ENCODE measurements around the gene SMG9.

Gene SMG9

DNA sequence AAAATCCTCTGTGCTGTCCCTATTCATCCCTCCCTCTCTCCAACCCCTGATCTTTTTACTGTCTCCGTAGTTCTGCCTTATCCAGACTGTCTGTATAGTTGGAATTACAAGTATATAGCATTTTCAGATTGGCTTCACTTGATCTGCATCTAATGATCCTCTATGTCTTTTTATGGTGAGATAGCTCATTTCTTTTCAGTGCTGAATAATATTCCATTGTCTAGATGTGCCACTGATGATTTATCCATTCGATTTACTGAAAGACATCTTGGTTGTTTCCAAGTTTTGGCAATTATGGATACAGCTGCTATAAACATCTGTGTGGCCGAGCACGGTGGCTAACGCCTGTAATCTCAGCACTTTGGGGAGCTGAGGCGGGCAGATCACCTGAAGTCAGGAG lies 19.7 kb downstream of the SMG9 start:
- no peak for DNase-seq (ENCODE audit: low read depth, low spot score)
- no peak overlapping the region for H3K4me3 ChIP-seq (ENCODE audit: low read length)

DNA sequence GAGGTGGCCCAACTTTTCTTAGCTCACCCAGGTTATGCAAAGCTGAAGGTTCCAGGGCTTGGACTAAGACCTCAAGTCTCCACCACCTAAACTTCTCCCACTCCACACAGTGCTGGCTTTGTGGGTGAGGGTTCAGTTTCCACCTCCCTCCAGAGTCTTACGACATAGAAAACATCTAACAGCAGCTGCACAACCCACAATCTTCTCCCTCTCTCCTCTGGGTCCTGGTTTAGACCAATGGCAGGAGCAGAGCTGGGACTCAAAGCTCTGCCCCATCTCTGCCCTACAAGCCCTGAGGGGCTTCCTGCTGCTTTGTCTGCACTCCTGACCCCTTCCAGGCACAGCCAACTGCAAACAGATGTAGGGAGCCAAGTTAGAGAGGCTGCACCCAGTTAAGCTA lies 22.9 kb downstream of the SMG9 start:
- no peak overlapping the region for H3K4me3 ChIP-seq (ENCODE audit: low read length)
- DNase-seq (ENCODE audit: low read depth, low spot score), result peak; percentile 9

DNA sequence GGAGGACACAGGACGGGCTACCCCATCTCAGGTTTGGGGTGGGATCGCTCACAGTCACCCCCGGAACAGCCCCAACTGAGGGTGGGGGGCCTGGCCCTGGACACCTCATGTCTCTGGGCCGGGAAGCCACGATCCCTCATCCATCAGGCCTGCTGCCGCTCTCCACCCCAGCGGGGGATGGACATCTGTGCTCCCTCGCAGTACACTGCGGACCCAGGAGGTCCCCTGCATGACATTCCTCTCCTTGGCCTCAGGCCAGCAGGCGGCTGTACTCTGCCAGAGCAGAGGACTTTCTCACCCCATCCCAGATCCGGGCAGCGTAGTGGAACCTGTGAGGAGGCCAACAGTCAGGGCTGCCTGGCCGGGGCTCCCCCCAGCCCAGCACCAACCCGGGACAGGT lies 23.4 kb downstream of the SMG9 start:
- no peak for DNase-seq (ENCODE audit: low read depth, low spot score)
- no peak overlapping the region for H3K4me3 ChIP-seq (ENCODE audit: low read length)

DNA sequence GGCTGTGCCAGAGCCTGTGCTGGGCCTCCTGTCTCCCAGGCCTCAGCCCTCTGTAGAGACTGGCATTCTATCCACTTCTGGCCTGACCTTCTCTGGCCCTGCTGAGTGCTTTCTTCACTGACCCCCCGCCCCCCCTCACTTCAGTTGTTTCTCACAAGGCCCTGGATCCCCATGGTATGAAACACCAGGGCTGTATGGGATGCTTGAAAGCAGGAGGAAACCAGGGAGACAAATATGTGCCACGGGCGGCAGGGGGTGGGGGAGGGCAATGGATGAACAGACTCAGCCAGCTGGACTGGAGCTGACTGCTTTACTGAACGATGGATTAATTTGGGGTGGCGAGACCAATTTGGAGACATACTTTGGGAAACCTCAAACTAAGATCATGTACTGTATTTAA lies 24.8 kb downstream of the SMG9 start:
- DNase-seq (ENCODE audit: low read depth, low spot score), result no peak
- no peak overlapping the region for H3K4me3 ChIP-seq (ENCODE audit: low read length)

- no peak for DNase-seq (ENCODE audit: low read depth, low spot score)
- no peak overlapping the region for H3K4me3 ChIP-seq (ENCODE audit: low read length)
These were observed 27.2 kb downstream of the SMG9 start for GRCh38 chr19:43727593-43727853.

DNA sequence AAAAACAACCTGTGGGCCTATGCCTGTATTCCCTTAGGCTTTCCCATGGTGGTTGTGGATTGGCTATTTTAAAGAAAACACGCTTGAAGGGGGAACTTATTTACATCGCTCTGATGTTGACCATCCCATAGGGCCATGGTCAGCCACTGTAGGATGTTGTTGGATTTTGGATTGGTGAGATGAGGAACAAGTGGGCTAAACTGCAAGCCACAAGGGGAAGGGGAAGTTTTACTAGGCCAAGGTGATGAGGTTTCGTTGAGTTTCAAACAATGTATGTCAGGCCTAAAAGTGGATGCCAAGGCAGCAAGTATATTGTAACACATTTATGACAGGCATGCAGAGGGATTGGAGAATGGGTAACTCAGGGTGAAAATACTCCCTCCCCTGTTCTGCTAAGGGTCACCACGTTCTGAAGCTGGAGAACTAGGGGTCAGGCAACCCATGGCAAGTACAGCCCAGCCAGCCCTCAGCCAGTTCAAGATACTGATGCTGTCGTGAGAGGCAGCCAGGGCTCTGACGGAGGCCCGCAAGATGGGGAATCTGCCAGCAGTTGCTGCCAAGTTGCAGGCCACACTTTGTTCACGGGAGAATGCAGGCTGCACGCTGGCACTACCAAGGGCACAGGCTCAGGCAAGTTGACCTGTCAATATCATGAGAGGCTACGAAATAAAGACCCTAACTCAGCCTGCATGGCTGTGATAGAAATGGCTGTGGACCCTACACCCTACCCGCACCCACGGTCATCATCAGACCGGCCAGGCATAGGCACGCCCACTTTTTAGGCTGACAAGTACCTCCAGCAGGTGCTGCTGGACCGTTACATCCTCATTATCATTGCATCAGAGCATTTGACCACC lies 27.8 kb downstream of the SMG9 start:
- DNase-seq (ENCODE audit: low read depth, low spot score), result no peak

GRCh38 chr19:43725468-43725867 lies 29.3 kb downstream of the SMG9 start:
- DNase-seq (ENCODE audit: low read depth, low spot score), result no peak
- H3K4me3 ChIP-seq (ENCODE audit: low read length), result no peak overlapping the region

More for the DNA sequence above, 27.8 kb downstream of the SMG9 start:
- H3K4me3 ChIP-seq (ENCODE audit: low read length), result no peak overlapping the region

DNA sequence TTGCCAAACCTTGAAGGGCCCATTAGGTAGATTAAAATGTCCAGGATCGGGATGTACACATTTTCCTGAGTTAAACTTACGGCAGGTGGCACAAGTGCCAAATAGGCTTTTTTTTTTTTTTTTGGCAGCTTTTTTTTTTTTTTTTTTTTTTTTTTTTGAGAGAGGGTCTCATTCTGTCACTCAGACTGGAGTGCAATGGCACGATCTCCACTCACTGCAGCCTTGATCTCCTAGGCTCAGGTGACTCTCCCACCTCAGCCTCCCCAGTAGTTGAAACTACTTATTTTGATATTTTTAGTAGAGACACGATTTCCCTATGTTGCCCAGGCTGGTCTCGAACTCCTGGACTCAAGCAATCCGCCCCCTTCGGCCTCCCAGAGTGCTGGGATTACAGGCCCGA lies 29.9 kb downstream of the SMG9 start:
- no peak for DNase-seq (ENCODE audit: low read depth, low spot score)

GRCh38 chr19:43723588-43723987 lies 31.2 kb downstream of the SMG9 start:
- DNase-seq (ENCODE audit: low read depth, low spot score), result no peak
- H3K4me3 ChIP-seq (ENCODE audit: low read length), result no peak overlapping the region

More for the DNA sequence above, 29.9 kb downstream of the SMG9 start:
- H3K4me3 ChIP-seq (ENCODE audit: low read length), result no peak overlapping the region

GRCh38 chr19:43721469-43722048 lies 33.2 kb downstream of the SMG9 start:
- DNase-seq (ENCODE audit: low read depth, low spot score), result no peak
- H3K4me3 ChIP-seq (ENCODE audit: low read length), result no peak overlapping the region

DNA sequence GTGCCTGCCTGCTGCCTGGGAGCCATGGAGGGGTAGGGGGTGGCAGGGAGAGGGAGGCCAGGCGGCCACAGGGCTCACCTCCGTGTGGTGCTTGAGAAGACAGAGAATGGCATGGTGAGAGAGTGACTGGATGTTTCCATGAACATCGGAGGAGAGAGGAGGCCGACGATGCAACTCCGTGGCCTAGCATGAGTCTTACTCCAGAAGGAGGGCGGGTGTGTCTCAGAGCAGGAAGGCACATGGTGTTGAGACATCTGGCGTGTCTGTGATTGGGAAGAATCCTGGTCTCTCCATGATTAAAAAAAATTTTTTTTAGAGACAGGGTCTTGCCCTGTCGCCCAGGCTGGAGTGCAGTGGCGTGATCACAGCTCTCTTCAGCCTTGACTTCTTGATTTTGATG lies 33.8 kb downstream of the SMG9 start:
- H3K4me3 ChIP-seq (ENCODE audit: low read length), result no peak overlapping the region
- DNase-seq (ENCODE audit: low read depth, low spot score), result no peak

DNA sequence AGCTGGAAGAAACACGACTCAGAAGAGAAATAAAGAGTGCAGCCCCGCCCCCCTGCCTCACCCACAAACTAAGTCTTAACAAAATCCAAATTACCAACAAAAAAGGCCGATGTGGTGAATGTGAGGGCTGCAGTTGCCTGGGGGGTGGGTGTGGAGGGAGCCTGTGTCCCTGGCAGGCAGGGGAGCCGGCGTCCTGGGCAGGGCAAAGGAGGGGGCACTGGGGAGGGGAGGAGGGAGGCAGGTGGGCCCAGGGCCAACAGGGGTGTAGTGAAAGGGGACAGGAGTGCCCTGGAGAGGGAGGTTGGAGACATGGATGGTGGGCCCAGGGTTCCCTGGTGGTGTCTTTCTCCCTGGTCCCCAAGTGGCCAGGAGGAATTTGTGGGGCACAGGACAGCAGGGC lies 34.8 kb downstream of the SMG9 start:
- no peak overlapping the region for H3K4me3 ChIP-seq (ENCODE audit: low read length)
- no peak for DNase-seq (ENCODE audit: low read depth, low spot score)

- no peak for DNase-seq (ENCODE audit: low read depth, low spot score)
- no peak overlapping the region for H3K4me3 ChIP-seq (ENCODE audit: low read length)
These were observed 35.3 kb downstream of the SMG9 start for GRCh38 chr19:43719378-43719868.

DNA sequence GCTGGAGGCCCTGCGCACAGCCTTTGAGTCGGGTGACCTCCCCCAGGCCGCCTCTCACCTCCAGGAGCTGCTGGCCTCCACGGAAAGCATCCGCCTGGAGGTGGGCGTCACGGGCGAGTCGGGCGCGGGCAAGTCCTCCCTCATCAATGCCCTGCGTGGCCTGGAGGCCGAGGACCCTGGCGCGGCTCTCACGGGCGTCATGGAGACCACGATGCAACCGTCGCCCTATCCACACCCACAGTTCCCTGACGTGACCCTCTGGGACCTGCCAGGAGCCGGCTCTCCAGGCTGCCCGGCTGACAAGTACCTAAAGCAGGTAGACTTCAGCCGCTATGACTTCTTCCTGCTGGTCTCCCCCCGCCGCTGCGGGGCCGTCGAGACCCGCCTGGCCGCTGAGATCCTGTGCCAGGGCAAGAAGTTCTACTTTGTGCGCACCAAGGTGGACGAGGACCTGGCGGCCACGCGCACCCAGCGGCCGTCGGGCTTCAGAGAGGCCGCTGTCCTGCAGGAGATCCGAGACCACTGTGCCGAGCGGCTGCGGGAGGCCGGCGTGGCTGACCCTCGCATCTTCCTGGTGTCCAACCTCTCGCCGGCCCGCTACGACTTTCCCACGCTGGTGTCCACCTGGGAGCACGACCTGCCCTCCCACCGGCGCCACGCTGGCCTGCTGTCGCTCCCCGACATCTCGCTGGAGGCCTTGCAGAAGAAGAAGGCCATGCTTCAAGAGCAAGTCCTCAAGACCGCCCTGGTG lies 36.0 kb downstream of the SMG9 start:
- H3K4me3 ChIP-seq (ENCODE audit: low read length), result no peak overlapping the region

GRCh38 chr19:43715776-43716175 lies 39.0 kb downstream of the SMG9 start, which contains the start of gene IRGC:
TSS of gene IRGC (plus strand) at chr19:43716076. CDS start at chr19:43718559, 2,483 bp downstream.
- no peak for DNase-seq (ENCODE audit: low read depth, low spot score)
- H3K4me3 ChIP-seq (ENCODE audit: low read length), result no peak within 1 kb of the TSS

More for the DNA sequence above, 36.0 kb downstream of the SMG9 start:
- no peak for DNase-seq (ENCODE audit: low read depth, low spot score)

DNA sequence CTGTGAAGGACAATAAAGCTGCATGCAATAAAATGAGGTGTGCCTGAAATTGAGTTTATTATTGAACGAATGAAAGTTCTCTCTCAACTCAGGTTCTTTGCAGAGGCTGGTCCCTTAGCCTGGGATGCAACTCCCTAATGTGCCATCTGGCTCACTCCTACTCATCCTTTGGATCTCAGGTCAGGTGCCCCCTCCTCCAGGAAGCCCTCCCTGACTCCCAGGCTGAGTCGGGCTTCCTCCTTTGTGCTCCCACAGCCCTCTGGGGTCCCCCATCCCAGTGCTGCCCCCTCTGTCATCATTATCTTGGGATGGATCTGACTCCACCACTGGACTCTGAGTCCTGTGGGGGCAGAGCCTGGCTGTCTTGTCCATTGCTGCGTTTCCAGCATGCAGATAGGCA lies 41.6 kb downstream of the SMG9 start:
- H3K4me3 ChIP-seq (ENCODE audit: low read length), result no peak overlapping the region
- no peak for DNase-seq (ENCODE audit: low read depth, low spot score)

GRCh38 chr19:43711751-43712355 lies 42.9 kb downstream of the SMG9 start:
- no peak overlapping the region for H3K4me3 ChIP-seq (ENCODE audit: low read length)
- DNase-seq (ENCODE audit: low read depth, low spot score), result no peak

DNA sequence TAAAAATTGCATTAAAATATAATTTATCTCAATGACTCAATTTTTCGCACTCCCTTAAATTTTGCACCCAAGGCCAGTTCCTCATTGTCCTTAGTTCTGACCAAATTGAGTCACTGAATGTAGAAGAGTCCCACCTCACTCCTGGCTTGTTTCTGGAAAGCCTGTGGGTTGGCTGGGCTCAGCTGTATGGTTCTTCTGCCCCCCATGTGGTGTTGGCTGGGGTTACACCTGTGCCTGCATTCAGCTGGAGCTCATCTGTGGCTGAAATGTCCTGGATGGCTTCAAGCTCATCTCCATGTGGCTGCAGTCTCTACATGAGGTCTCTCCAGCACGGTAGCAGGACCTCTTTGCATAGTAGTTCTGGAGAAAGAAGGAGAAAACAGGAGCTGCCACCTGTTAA lies 46.0 kb downstream of the SMG9 start:
- DNase-seq (ENCODE audit: low read depth, low spot score), result no peak

DNA sequence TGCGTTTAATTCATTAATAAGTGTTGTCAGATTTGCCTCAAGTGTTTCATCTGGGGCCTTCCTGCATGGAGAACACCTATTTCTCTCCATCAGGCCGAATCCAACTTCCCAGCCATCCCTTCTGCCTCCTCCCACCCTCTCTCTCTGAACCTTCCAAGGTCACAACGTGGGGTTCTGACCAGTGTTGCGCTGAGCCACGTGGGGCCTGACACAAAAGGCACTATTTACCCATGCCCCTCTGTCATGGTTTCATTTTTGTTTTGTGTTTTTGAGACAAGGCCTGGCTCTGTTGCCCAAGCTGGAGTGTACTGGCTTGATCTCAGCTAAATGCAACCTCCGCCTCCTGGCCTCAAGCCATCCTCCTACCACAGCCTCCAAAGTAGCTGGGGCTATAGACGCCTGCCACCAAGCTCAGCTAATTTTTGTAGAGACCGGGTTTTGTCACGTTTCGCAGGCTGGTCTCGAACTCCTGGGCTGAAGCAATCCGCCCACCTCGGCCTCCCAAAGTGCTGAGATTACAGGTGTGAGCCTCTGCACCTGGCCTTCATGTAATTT lies 47.5 kb downstream of the SMG9 start:
- no peak overlapping the region for H3K4me3 ChIP-seq (ENCODE audit: low read length)
- DNase-seq (ENCODE audit: low read depth, low spot score), result no peak

More for the DNA sequence above, 46.0 kb downstream of the SMG9 start:
- no peak overlapping the region for H3K4me3 ChIP-seq (ENCODE audit: low read length)
